Osteocyte (in vitro differentiated cells): ENCODE results near the gene IMPA2. TPM values are rescaled to one million over a fixed set of nuclear protein-coding genes. Genes with fewer than 3 reads are reported as not detected.

Experiments used
- DNase-seq: peaks from one replicate; pipeline ENCODE4 v3.0.0; 2021; ENCODE audit warnings: mixed read lengths; ENCODE audit not compliant: unreplicated experiment; ENCODE audit errors: extremely low spot score
- H3K27ac Mint-ChIP-seq: one replicate; pipeline ENCODE4 v1.8.0; 2021; ENCODE audit warnings: mild to moderate bottlenecking, mixed read lengths; ENCODE audit not compliant: unreplicated experiment
- H3K27me3 Mint-ChIP-seq: one replicate; pipeline ENCODE4 v1.8.0; 2021; ENCODE audit warnings: mixed read lengths; ENCODE audit not compliant: unreplicated experiment
- H3K36me3 Mint-ChIP-seq: one replicate; pipeline ENCODE4 v1.8.0; 2021; ENCODE audit warnings: mixed read lengths; ENCODE audit not compliant: unreplicated experiment
- H3K4me1 Mint-ChIP-seq: one replicate; pipeline ENCODE4 v1.8.0; 2021; ENCODE audit warnings: mixed read lengths; ENCODE audit not compliant: unreplicated experiment
- H3K4me3 Mint-ChIP-seq: one replicate; pipeline ENCODE4 v1.8.0; 2021; ENCODE audit warnings: mild to moderate bottlenecking, moderate library complexity, mixed read lengths; ENCODE audit not compliant: unreplicated experiment
- H3K9me3 Mint-ChIP-seq: one replicate; pipeline ENCODE4 v1.8.0; 2021; ENCODE audit warnings: mixed read lengths; ENCODE audit not compliant: unreplicated experiment
- total RNA-seq: library from RNA; stranded (reverse); gene quantifications from 2 replicates; pipeline ENCODE4 v1.2.1, GENCODE V29; 2021
- TF ChIP-seq, protein P1 (sequence below): fragments of 200-600 bp; sonication (generic); IDR thresholded peaks from 2 replicates; pipeline ENCODE4 v1.5.0; 2021; ENCODE audit warnings: antibody characterized with exemption, mild to moderate bottlenecking, moderate library complexity

IMPA2 gene
- total RNA-seq, 1 donor from 2014 or later: 9.2 TPM

- H3K9me3 Mint-ChIP-seq: no peaks in the 10 kb centered on the region
- H3K27ac Mint-ChIP-seq: no peak overlapping the region
- TF ChIP-seq, protein P1, sequence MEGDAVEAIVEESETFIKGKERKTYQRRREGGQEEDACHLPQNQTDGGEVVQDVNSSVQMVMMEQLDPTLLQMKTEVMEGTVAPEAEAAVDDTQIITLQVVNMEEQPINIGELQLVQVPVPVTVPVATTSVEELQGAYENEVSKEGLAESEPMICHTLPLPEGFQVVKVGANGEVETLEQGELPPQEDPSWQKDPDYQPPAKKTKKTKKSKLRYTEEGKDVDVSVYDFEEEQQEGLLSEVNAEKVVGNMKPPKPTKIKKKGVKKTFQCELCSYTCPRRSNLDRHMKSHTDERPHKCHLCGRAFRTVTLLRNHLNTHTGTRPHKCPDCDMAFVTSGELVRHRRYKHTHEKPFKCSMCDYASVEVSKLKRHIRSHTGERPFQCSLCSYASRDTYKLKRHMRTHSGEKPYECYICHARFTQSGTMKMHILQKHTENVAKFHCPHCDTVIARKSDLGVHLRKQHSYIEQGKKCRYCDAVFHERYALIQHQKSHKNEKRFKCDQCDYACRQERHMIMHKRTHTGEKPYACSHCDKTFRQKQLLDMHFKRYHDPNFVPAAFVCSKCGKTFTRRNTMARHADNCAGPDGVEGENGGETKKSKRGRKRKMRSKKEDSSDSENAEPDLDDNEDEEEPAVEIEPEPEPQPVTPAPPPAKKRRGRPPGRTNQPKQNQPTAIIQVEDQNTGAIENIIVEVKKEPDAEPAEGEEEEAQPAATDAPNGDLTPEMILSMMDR: no peak
- peaks cover 5% of the 10 kb centered on the region for H3K27me3 Mint-ChIP-seq
- H3K36me3 Mint-ChIP-seq: no peaks in the 10 kb centered on the region
- peaks cover 14% of the 10 kb centered on the region for H3K4me1 Mint-ChIP-seq
- no peak overlapping the region for H3K4me3 Mint-ChIP-seq
- no peak for DNase-seq
These were observed 4.3 kb downstream of the IMPA2 start for GRCh38 chr18:11985586-11985985.

- no peak for DNase-seq
- peaks cover 18% of the 10 kb centered on the region for H3K4me1 Mint-ChIP-seq
- no peaks in the 10 kb centered on the region for H3K36me3 Mint-ChIP-seq
- no peak overlapping the region for H3K27ac Mint-ChIP-seq
- TF ChIP-seq, protein P1: no peak
- no peaks in the 10 kb centered on the region for H3K9me3 Mint-ChIP-seq
- H3K4me3 Mint-ChIP-seq: no peak overlapping the region
- H3K27me3 Mint-ChIP-seq: peaks cover 5% of the 10 kb centered on the region
These were observed 4.8 kb downstream of the IMPA2 start for GRCh38 chr18:11986061-11986460.

GRCh38 chr18:11987527-11987926 is 6.2 kb downstream of the IMPA2 start:
- Mint-ChIP-seq H3K4me1 (peaks cover 14% of the 10 kb centered on the region), H3K27ac (peak overlapping the region; percentile 31), H3K9me3 (no peaks in the 10 kb centered on the region), H3K27me3 (peaks cover 5% of the 10 kb centered on the region), H3K4me3 (no peak overlapping the region), H3K36me3 (no peaks in the 10 kb centered on the region)
- DNase-seq: no peak
- TF ChIP-seq, protein P1: no peak

GRCh38 chr18:11989174-11989573 is 7.9 kb downstream of the IMPA2 start:
- Mint-ChIP-seq H3K9me3 (no peaks in the 10 kb centered on the region), H3K36me3 (no peaks in the 10 kb centered on the region), H3K4me1 (peaks cover 12% of the 10 kb centered on the region), H3K27ac (no peak overlapping the region), H3K27me3 (no peaks in the 10 kb centered on the region), H3K4me3 (no peak overlapping the region)
- TF ChIP-seq, protein P1: no peak
- DNase-seq: no peak

- TF ChIP-seq, protein P1: no peak
- H3K36me3 Mint-ChIP-seq: no peaks in the 10 kb centered on the region
- no peaks in the 10 kb centered on the region for H3K9me3 Mint-ChIP-seq
- peaks cover 20% of the 10 kb centered on the region for H3K4me1 Mint-ChIP-seq
- no peaks in the 10 kb centered on the region for H3K27me3 Mint-ChIP-seq
- no peak overlapping the region for H3K27ac Mint-ChIP-seq
- no peak for DNase-seq
- no peak overlapping the region for H3K4me3 Mint-ChIP-seq
These were observed 8.7 kb downstream of the IMPA2 start for GRCh38 chr18:11989966-11990380.
